Ovary (tissue), 9 donors: ENCODE data around the gene CPZ. TPM values are rescaled to one million over a fixed set of nuclear protein-coding genes. Genes with fewer than 3 reads are reported as not detected.

Source experiments
- DNase-seq, 5 donors: peaks; one replicate each; pipeline ENCODE4 v3.0.0-alpha.2; 2019 to 2020
- H3K27ac ChIP-seq, 2 donors: fragments of 200-600 bp; one replicate each; pipeline versions ENCODE4 v1.5.1 to v1.8.0; 2019 to 2022
- H3K27me3 ChIP-seq: fragments of 200-600 bp; one replicate; pipeline ENCODE4 v1.8.0; 2022
- H3K36me3 ChIP-seq: fragments of 200-600 bp; sonication (generic); one replicate; pipeline ENCODE4 v1.5.1; 2019
- H3K4me1 ChIP-seq: one replicate; pipeline ENCODE4 v1.8.1; 2013; ENCODE audit warnings: mild to moderate bottlenecking, moderate library complexity; ENCODE audit not compliant: insufficient read depth
- H3K4me3 ChIP-seq: fragments of 200-600 bp; sonication (generic); one replicate; pipeline ENCODE4 v1.5.1; 2017
- H3K9me3 ChIP-seq, 2 donors: fragments of 200-600 bp in 1 of 2; sonication (generic) in 1 of 2; one replicate each; pipeline versions ENCODE4 v1.5.1 to v1.8.1; 2013 to 2019; ENCODE audit warnings: mild to moderate bottlenecking in 1 of 2, moderate library complexity in 1 of 2
- EP300 ChIP-seq: sonication (generic); formaldehyde crosslinking; IDR thresholded peaks from one replicate; pipeline ENCODE4 v1.6.1; 2017; ENCODE audit warnings: antibody characterized with exemption
- POLR2A ChIP-seq: fragments of 450-650 bp; IDR thresholded peaks from one replicate; pipeline ENCODE4 v1.6.1; 2017; ENCODE audit warnings: antibody characterized with exemption, mild to moderate bottlenecking, moderate library complexity
- WGBS, 3 donors: extraction: QIAGEN DNeasy Blood & Tissue Kit in 1 of 3; methylation state at CpG; one replicate each; pipeline versions ENCODE4 v1.1.5 to v1.1.7; 2013 to 2017; 5-methylcytosine and 5-hydroxymethylcytosine counted together
- intact Hi-C, 4 donors: fragments of 100-400 bp; cut with DNase I; formaldehyde crosslinking; loops; one replicate each; pipeline versions ENCODE4 v1.11.0 to v1.15.1; 2022 to 2023
- polyA plus RNA-seq, 2 donors: library from polyadenylated mRNA; stranded (reverse); fragments of 200-250 nt in 1 of 2; fragments of 350-450 nt in 1 of 2; fragmentation: Illumina TruSeq in 1 of 2; extraction: RNeasy Lipid Tissue Mini Kit (QIAGEN cat#74804) in 1 of 2; gene quantifications; one replicate each; pipeline ENCODE4 v1.2.3, GENCODE V29; 2013 to 2014
- total RNA-seq, 7 donors: library from RNA; depleted of rRNA in 2 of 7; stranded (reverse); fragments of >200 nt in 2 of 7; fragmentation: NEBNext Ultra II Directional in 3 of 7; extraction: Animal tissue kit (Norgen Biotek cat#: 25700) in 3 of 7; gene quantifications; one replicate each; pipeline versions ENCODE4 v1.1.0 to v1.2.4, GENCODE V29; 2016 to 2023
- TF ChIP-seq, protein P1 (sequence below), 3 donors: fragments of 450-650 bp in 2 of 3; fragments of 200-600 bp in 1 of 3; IDR thresholded peaks; one replicate each; pipeline versions ENCODE4 v1.5.1 to v1.8.0; 2016 to 2022; ENCODE audit warnings: antibody characterized with exemption in 3 of 3, mild to moderate bottlenecking in 1 of 3
- donor health status: DM: no; HTN: no; CAD: no; lungs with moderate emphysema.
- donor health status: DM: no; HTN: no; CAD: no.
- donor health status: Bipolar disorder and iron deficiency.
- donor health status: DM: yes; HTN: yes; CAD: no.
- donor health status: DM: no; HTN: no; CAD: no.
- donor health status: DM: yes; HTN: yes; CAD: no.

CPZ gene
- total and polyA plus RNA-seq, 9 donors: 51.0 to 212 (median 129) TPM

DNA sequence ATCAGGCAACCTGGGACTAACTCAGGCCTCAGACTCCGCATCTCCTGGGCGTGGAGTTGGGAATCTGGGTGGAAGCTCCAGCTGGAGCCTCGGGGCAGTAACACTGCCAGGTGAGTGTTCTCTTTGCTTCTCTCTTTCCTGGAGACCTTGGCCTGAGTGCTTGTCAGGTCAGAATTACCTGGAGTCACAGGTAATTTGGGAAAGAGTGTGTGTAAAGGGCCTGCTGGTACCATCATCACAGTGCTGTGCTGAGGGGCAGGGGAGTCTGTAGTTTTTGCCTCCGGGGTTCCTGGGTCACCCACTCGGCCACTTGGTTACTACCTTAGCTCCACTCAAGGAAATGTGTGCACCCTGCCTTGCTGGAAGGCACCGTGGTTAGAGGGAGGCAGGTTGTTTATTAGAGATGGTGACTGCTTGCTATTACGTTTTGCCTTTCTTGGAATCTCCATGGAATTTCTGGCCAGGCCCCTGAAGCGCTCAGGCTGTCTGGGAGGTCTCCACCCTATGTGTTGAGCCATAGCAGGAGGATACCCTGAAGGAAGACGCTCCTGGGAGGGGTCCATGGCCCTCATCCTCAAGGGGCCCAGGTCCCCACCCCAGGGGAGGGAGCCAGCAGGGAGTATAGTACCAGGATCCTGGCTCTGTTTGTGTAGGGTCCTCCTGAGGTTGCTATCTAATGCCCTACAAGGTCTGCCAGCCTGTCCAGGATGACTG is 9.5 kb upstream of the CPZ start:
- intact Hi-C loops: no loop called here
- H3K27me3 ChIP-seq: no peaks in the 10 kb centered on the region
- TF ChIP-seq EP300: no peak
- TF ChIP-seq POLR2A: no peak
- TF ChIP-seq, protein P1, sequence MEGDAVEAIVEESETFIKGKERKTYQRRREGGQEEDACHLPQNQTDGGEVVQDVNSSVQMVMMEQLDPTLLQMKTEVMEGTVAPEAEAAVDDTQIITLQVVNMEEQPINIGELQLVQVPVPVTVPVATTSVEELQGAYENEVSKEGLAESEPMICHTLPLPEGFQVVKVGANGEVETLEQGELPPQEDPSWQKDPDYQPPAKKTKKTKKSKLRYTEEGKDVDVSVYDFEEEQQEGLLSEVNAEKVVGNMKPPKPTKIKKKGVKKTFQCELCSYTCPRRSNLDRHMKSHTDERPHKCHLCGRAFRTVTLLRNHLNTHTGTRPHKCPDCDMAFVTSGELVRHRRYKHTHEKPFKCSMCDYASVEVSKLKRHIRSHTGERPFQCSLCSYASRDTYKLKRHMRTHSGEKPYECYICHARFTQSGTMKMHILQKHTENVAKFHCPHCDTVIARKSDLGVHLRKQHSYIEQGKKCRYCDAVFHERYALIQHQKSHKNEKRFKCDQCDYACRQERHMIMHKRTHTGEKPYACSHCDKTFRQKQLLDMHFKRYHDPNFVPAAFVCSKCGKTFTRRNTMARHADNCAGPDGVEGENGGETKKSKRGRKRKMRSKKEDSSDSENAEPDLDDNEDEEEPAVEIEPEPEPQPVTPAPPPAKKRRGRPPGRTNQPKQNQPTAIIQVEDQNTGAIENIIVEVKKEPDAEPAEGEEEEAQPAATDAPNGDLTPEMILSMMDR (IDR thresholded peaks at IDR 0.05): no peak
- peaks cover 3% of the 10 kb centered on the region for H3K4me1 ChIP-seq
- no peaks in the 10 kb centered on the region for H3K9me3 ChIP-seq
- DNase-seq: peak in 2 of 5 donors; percentile 8 to 10
- H3K4me3 ChIP-seq: no peak overlapping the region
- H3K36me3 ChIP-seq: no peaks in the 10 kb centered on the region
- H3K27ac ChIP-seq: no peak overlapping the region
- 63 to 68% (median 67%) methylated on average over 9 of the region's 9 CpGs for WGBS, 3 donors

DNA sequence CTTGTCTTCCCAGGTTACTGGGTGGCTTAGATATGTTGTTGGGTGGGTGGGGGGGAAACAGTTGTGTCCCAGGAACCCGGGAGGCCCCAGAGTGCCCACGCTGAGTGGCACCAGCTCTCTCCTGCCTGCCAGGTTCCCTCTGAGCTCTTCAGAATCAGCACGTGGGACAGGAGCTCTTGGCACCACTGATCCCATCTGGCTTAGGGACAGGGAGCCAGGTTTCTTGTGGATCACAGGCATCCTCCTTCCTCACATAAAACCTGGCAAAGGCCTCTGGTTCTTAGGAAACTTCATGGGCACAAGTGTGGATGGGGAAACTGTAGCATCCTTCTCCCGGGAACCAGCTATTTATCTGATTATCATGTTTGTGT is 8.9 kb upstream of the CPZ start:
- TF ChIP-seq, protein P1 (IDR thresholded peaks at IDR 0.05): no peak
- Histone ChIP-seq H3K4me1 (peaks cover 3% of the 10 kb centered on the region), H3K4me3 (no peak overlapping the region), H3K9me3 (no peaks in the 10 kb centered on the region), H3K36me3 (no peaks in the 10 kb centered on the region), H3K27ac (no peak overlapping the region), H3K27me3 (no peaks in the 10 kb centered on the region)
- intact Hi-C loops: no loop called here
- 69 to 79% (median 70%) methylated on average over 4 of the region's 4 CpGs for WGBS, 3 donors
- DNase-seq: peak in 1 of 5 donors; percentile 9

DNA sequence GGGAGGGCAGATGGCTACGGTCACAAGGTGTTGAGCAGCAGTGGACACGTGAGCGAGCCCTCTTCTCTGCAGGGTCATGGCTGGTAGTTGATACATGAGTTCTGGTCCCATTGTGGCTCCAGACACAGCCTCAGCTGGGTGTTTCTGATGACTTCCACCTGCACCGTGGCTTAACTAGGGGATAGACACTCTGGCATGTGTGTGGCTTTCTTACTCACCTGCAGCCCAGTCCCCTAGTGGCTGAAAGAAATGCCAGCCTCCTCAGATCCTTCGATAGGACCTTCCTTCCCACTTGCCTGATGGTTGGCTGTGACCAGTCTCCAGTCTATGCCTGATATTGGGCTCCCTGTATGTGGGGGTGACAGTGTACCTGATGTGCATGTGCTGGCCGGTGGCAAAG is 7.4 kb upstream of the CPZ start:
- intact Hi-C loops: no loop called here
- no peaks in the 10 kb centered on the region for H3K27me3 ChIP-seq

DNA sequence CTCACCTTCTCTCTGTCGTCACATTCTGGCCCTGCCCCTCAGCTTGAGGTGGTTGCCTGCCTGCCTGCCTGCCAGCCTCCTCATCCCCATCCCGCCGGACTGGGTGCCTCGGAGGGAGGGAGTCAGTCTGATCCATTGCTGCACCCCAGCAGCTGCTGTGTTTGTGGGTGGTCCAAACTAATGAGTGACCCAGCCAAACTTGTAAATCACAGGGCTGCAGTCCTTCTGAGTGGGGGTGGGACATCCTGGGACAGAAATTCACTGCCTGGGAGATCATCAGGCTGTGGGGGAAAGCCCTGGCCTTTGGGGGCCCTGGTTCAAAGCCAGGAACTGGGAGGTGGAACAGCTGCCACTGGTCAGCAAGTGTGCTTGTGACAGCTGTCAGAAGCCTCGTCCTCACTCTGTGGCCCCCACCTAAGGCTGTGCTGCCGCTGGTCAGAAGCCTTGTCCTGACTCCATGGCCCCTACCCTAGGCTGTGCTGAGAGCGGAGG is 6.8 kb upstream of the CPZ start:
- no peak for TF ChIP-seq EP300
- TF ChIP-seq POLR2A: no peak
- TF ChIP-seq, protein P1 (IDR thresholded peaks at IDR 0.05): no peak
- H3K36me3 ChIP-seq: no peaks in the 10 kb centered on the region
- no peak overlapping the region for H3K27ac ChIP-seq
- intact Hi-C loops: no loop called here
- H3K27me3 ChIP-seq: no peaks in the 10 kb centered on the region
- peak in 2 of 5 donors; percentile 5 to 16 for DNase-seq
- H3K9me3 ChIP-seq: no peaks in the 10 kb centered on the region
- H3K4me3 ChIP-seq: no peak overlapping the region
- H3K4me1 ChIP-seq: peaks cover 7% of the 10 kb centered on the region
- 20 to 31% (median 21%) methylated on average over 7 of the region's 7 CpGs for WGBS, 3 donors

More for the DNA sequence above, 7.4 kb upstream of the CPZ start:
- H3K4me1 ChIP-seq: peaks cover 5% of the 10 kb centered on the region
- no peak for TF ChIP-seq POLR2A
- TF ChIP-seq, protein P1 (IDR thresholded peaks at IDR 0.05): no peak
- no peak for TF ChIP-seq EP300
- H3K4me3 ChIP-seq: no peak overlapping the region
- peak in 1 of 5 donors; percentile 7 for DNase-seq
- 46 to 54% (median 54%) methylated on average over 6 of the region's 6 CpGs for WGBS, 3 donors
- H3K9me3 ChIP-seq: no peaks in the 10 kb centered on the region
- no peaks in the 10 kb centered on the region for H3K36me3 ChIP-seq
- no peak overlapping the region for H3K27ac ChIP-seq
